Stomach (tissue), 9 donors: ENCODE data around the gene CCN6. TPM values are rescaled to one million over a fixed set of nuclear protein-coding genes. Genes with fewer than 3 reads are reported as not detected.
A peak's percentile ranks its signal among the peaks of the same experiment; 100 is the strongest.

Source experiments
- DNase-seq, 2 donors: peaks; one replicate each; pipeline versions ENCODE4 v3.0.0 to v3.0.0-alpha.2; 2013 to 2019
- H3K27ac ChIP-seq, 5 donors: fragments of 200-600 bp in 4 of 5; sonication (generic) in 4 of 5; one replicate each; pipeline ENCODE4 v1.5.1; 2013 to 2019; ENCODE audit warnings: mild to moderate bottlenecking in 1 of 5, moderate library complexity in 1 of 5
- H3K27me3 ChIP-seq, 3 donors: fragments of 200-600 bp; sonication (generic); one replicate each; pipeline ENCODE4 v1.5.1; 2017 to 2019; ENCODE audit warnings: mixed run types in 1 of 3
- H3K36me3 ChIP-seq, 4 donors: fragments of 200-600 bp; sonication (generic); 1 replicate in 3 of 4; 2 replicates in 1 of 4; pipeline ENCODE4 v1.5.1; 2016 to 2019
- H3K4me1 ChIP-seq, 4 donors: fragments of 200-600 bp; sonication (generic); one replicate each; pipeline ENCODE4 v1.5.1; 2016 to 2019
- H3K4me3 ChIP-seq, 4 donors: fragments of 200-600 bp; sonication (generic) in 3 of 4; one replicate each; pipeline ENCODE4 v1.5.1; 2016 to 2019; ENCODE audit warnings: mild to moderate bottlenecking in 1 of 4
- H3K9me3 ChIP-seq, 4 donors: fragments of 200-600 bp; sonication (generic); one replicate each; pipeline ENCODE4 v1.5.1; 2016 to 2019
- CTCF ChIP-seq, 7 experiments: fragments of 450-650 bp in 4 of 7; fragments of 200-600 bp in 3 of 7; sonication (generic) in 3 of 7; IDR thresholded peaks; one replicate each; pipeline ENCODE4 v1.5.1; 2016 to 2019; ENCODE audit warnings: antibody characterized with exemption in 7 of 7, control low read depth in 2 of 7, mild to moderate bottlenecking in 1 of 7
- EP300 ChIP-seq: sonication (generic); formaldehyde crosslinking; IDR thresholded peaks from one replicate; pipeline ENCODE4 v1.6.1; 2017; ENCODE audit warnings: antibody characterized with exemption
- POLR2A ChIP-seq, 4 donors: fragments of 450-650 bp; IDR thresholded peaks; one replicate each; pipeline ENCODE4 v1.6.1; 2016; ENCODE audit warnings: antibody characterized with exemption in 4 of 4, control low read depth in 2 of 4, mild to moderate bottlenecking in 1 of 4, moderate library complexity in 1 of 4
- POLR2AphosphoS5 ChIP-seq, 3 donors: sonication (generic); formaldehyde crosslinking; IDR thresholded peaks; one replicate each; pipeline ENCODE4 v1.6.1; 2016; ENCODE audit warnings: antibody characterized with exemption in 3 of 3
- WGBS, 5 donors: extraction: QIAGEN DNeasy Blood & Tissue Kit in 3 of 5; methylation state at CpG; one replicate each; pipeline versions ENCODE4 v1.1.5 to v1.1.7; 2013 to 2018; 5-methylcytosine and 5-hydroxymethylcytosine counted together
- intact Hi-C: fragments of 100-400 bp; cut with DNase I; formaldehyde crosslinking; loops from one replicate; pipeline ENCODE4 v1.15.1; 2023; ENCODE audit warnings: low total_unique reads
- polyA plus RNA-seq, 3 donors: library from polyadenylated mRNA; stranded (reverse); fragments of 200-250 nt; gene quantifications; one replicate each; pipeline ENCODE4 v1.2.3, GENCODE V29; 2013
- total RNA-seq, 5 donors: library from RNA; depleted of rRNA; stranded (reverse); fragments of >200 nt; gene quantifications; one replicate each; pipeline versions ENCODE4 v1.1.0 to v1.2.3, GENCODE V29; 2014 to 2016
- donor health status: healthy with polysubstance abuse.
- donor health status: Bipolar disorder and iron deficiency.
- donor health status: healthy.

CCN6 gene
- total and polyA plus RNA-seq, 8 donors = not detected

- Histone ChIP-seq H3K9me3 (no peaks in the 10 kb centered on the region), H3K36me3 (peaks cover 0 to 28% (median 17%) of the 10 kb centered on the region in 4 donors), H3K27me3 (no peaks in the 10 kb centered on the region), H3K27ac (peak overlapping the region; percentile 83 to 93 (median 86)), H3K4me3 (peak overlapping the region; percentile 76 to 91 (median 84)), H3K4me1 (peaks cover 0 to 37% (median 19%) of the 10 kb centered on the region in 4 donors)
- peak in 1 of 2 donors; percentile 58 for DNase-seq
- whole genome bisulfite sequencing, 5 donors = 0 to 1% (median 0%) methylated on average over 8 of the region's 8 CpGs
- TF ChIP-seq POLR2A (IDR thresholded peaks at IDR 0.05) (no peak), CTCF (IDR thresholded peaks at IDR 0.05) (peak in 2 of 7 experiments; percentile 16 to 21)
- intact Hi-C loops = no loop called here
Observed at GRCh38 chr6:112086744-112087135, 32.8 kb downstream of the CCN6 start.

- no peaks in the 10 kb centered on the region for H3K9me3 ChIP-seq
- 0 to 1% (median 0%) methylated on average over 39 to 60 of the region's 60 CpGs for WGBS, 5 donors
- intact Hi-C loops = no loop called here
- DNase-seq = peak; percentile 92 to 99
- H3K27ac ChIP-seq = peak within 1 kb of the TSS; percentile 83 to 93 (median 86)
- H3K36me3 ChIP-seq = peaks cover 0 to 28% (median 17%) of the 10 kb centered on the region in 4 donors
- TF ChIP-seq POLR2AphosphoS5 (IDR thresholded peaks at IDR 0.05) = peak; percentile 90 to 96 (median 94)
- TF ChIP-seq POLR2A (IDR thresholded peaks at IDR 0.05) = peak in 2 of 4 donors; percentile 50 to 82
- TF ChIP-seq EP300 = no peak
- TF ChIP-seq CTCF (IDR thresholded peaks at IDR 0.05) = peak in 1 of 7 experiments; percentile 5
- no peaks in the 10 kb centered on the region for H3K27me3 ChIP-seq
- H3K4me1 ChIP-seq = peaks cover 0 to 39% (median 19%) of the 10 kb centered on the region in 4 donors
- peak within 1 kb of the TSS; percentile 76 to 91 (median 84) for H3K4me3 ChIP-seq
Observed at GRCh38 chr6:112087136-112087911, 33.4 kb downstream of the CCN6 start, which contains the start of the genes FAM229B and TUBE1. FAM229B (plus strand) TSS chr6:112087591; CDS start chr6:112099284, 11,693 bp downstream. TUBE1 (minus strand) TSS chr6:112087482; CDS start chr6:112087434, 48 bp downstream.

GRCh38 chr6:112087916-112088315 is 34.0 kb downstream of the CCN6 start:
- Histone ChIP-seq H3K27ac (peak overlapping the region in 4 of 5 donors; percentile 84 to 93 (median 88)), H3K4me3 (peak overlapping the region; percentile 76 to 91 (median 84)), H3K27me3 (no peaks in the 10 kb centered on the region), H3K36me3 (peaks cover 0 to 23% (median 17%) of the 10 kb centered on the region in 4 donors), H3K4me1 (peaks cover 0 to 39% (median 19%) of the 10 kb centered on the region in 4 donors), H3K9me3 (no peaks in the 10 kb centered on the region)
- no peak for TF ChIP-seq POLR2AphosphoS5 (IDR thresholded peaks at IDR 0.05)
- no peak for TF ChIP-seq POLR2A (IDR thresholded peaks at IDR 0.05)
- TF ChIP-seq CTCF (IDR thresholded peaks at IDR 0.05) = no peak
- TF ChIP-seq EP300 = no peak
- WGBS, 5 donors = 20 to 24% (median 22%) methylated on average over 7 of the region's 7 CpGs
- intact Hi-C loops = no loop called here
- no peak for DNase-seq

- intact Hi-C loops = no loop called here
- no peak for DNase-seq
- Histone ChIP-seq H3K36me3 (peaks cover 0 to 14% (median 5%) of the 10 kb centered on the region in 4 donors), H3K27me3 (no peaks in the 10 kb centered on the region), H3K4me1 (peaks cover 0 to 1% (median 0%) of the 10 kb centered on the region in 4 donors), H3K27ac (no peak overlapping the region), H3K9me3 (no peaks in the 10 kb centered on the region), H3K4me3 (no peak overlapping the region)
- TF ChIP-seq POLR2A (IDR thresholded peaks at IDR 0.05) (no peak), POLR2AphosphoS5 (IDR thresholded peaks at IDR 0.05) (no peak), EP300 (no peak), CTCF (IDR thresholded peaks at IDR 0.05) (no peak)
- 92 to 96% (median 93%) methylated on average over 2 of the region's 2 CpGs for WGBS, 5 donors
Observed at GRCh38 chr6:112096901-112097300, 43.0 kb downstream of the CCN6 start.
